Ishikawa (cell line): ENCODE measurements around the gene EFCAB5.

Experiments used
- CEBPB ChIP-seq: IDR thresholded peaks from 2 replicates; pipeline ENCODE4 v1.6.1; 2012
- EP300 ChIP-seq: IDR thresholded peaks from 2 replicates; pipeline ENCODE4 v1.6.1; 2012; ENCODE audit warnings: borderline replicate concordance
- MAX ChIP-seq: IDR thresholded peaks from 2 replicates; pipeline ENCODE4 v1.6.1; 2012

- no peak for TF ChIP-seq EP300
- no peak for TF ChIP-seq CEBPB
- no peak for TF ChIP-seq MAX
Observed at GRCh38 chr17:29909236-29910003, 32.0 kb upstream of the EFCAB5 start.
